Measurements from ENCODE around the gene LTO1. TPM values are rescaled to one million over a fixed set of nuclear protein-coding genes. Genes with fewer than 3 reads are reported as not detected.

LTO1 gene
- total RNA-seq, 1 donor from 2014 or later: 52.5 TPM

DNA sequence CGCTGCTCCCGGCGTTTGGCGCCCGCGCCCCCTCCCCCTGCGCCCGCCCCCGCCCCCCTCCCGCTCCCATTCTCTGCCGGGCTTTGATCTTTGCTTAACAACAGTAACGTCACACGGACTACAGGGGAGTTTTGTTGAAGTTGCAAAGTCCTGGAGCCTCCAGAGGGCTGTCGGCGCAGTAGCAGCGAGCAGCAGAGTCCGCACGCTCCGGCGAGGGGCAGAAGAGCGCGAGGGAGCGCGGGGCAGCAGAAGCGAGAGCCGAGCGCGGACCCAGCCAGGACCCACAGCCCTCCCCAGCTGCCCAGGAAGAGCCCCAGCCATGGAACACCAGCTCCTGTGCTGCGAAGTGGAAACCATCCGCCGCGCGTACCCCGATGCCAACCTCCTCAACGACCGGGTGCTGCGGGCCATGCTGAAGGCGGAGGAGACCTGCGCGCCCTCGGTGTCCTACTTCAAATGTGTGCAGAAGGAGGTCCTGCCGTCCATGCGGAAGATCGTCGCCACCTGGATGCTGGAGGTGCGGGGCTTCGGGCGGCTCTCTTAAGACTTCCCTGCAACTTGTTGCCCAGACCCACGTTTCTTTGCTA is 34.1 kb downstream of the LTO1 start, which contains the start of gene CCND1:
TSS of gene CCND1 (plus strand) at position 162 of the 587 bp plus-strand sequence. CDS start at position 320, 158 bp downstream.
- no peaks in the 10 kb centered on the region for H3K9me3 Mint-ChIP-seq
- peaks cover 19% of the 10 kb centered on the region for H3K27me3 Mint-ChIP-seq
- TF ChIP-seq, protein P1, sequence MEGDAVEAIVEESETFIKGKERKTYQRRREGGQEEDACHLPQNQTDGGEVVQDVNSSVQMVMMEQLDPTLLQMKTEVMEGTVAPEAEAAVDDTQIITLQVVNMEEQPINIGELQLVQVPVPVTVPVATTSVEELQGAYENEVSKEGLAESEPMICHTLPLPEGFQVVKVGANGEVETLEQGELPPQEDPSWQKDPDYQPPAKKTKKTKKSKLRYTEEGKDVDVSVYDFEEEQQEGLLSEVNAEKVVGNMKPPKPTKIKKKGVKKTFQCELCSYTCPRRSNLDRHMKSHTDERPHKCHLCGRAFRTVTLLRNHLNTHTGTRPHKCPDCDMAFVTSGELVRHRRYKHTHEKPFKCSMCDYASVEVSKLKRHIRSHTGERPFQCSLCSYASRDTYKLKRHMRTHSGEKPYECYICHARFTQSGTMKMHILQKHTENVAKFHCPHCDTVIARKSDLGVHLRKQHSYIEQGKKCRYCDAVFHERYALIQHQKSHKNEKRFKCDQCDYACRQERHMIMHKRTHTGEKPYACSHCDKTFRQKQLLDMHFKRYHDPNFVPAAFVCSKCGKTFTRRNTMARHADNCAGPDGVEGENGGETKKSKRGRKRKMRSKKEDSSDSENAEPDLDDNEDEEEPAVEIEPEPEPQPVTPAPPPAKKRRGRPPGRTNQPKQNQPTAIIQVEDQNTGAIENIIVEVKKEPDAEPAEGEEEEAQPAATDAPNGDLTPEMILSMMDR (IDR thresholded peaks at IDR 0.05): no peak
- H3K4me1 Mint-ChIP-seq: peaks cover 40% of the 10 kb centered on the region
- intact Hi-C loops (cut with micrococcal nuclease): loop anchor here (2.0 to 10.0 kb wide), 5 partner anchors 739 to 1180 kb away; partner anchors contain the start of genes CPT1A, IGHMBP2, MRPL21 and PPP6R3
- peak within 1 kb of the TSS; percentile 86 for H3K4me3 Mint-ChIP-seq
- CTCF ChIA-PET: interaction anchor here (4.7 kb wide), 1 partner anchor 541 kb away, joined by 75 read pairs; no protein-coding TSS in a partner anchor
- POLR2A ChIA-PET: interaction anchor here (1.4 to 3.2 kb wide), 2 partner anchors 343 to 348 kb away, joined by 4 to 27 read pairs; no protein-coding TSS in a partner anchor
- DNase-seq (no peak), ATAC-seq (ENCODE audit: low read depth) (peak; percentile 36)
- peak within 1 kb of the TSS; percentile 71 for H3K27ac Mint-ChIP-seq
- H3K36me3 Mint-ChIP-seq (ENCODE audit: low read depth): no peaks in the 10 kb centered on the region

GRCh38 chr11:69640260-69640994 is 34.7 kb downstream of the LTO1 start:
- ChIA-PET POLR2A (interaction anchor here (3.2 kb wide), 1 partner anchor 343 kb away, joined by 27 read pairs; no protein-coding TSS in a partner anchor), CTCF (interaction anchor here (4.7 kb wide), 1 partner anchor 540 kb away, joined by 75 read pairs; no protein-coding TSS in a partner anchor)
- Mint-ChIP-seq H3K27me3 (peaks cover 20% of the 10 kb centered on the region), H3K36me3 (ENCODE audit: low read depth) (no peaks in the 10 kb centered on the region), H3K4me1 (peaks cover 42% of the 10 kb centered on the region), H3K4me3 (peak overlapping the region; percentile 86), H3K9me3 (no peaks in the 10 kb centered on the region), H3K27ac (peak overlapping the region; percentile 30)
- ATAC-seq (ENCODE audit: low read depth) (no peak), DNase-seq (no peak)
- intact Hi-C loops (cut with micrococcal nuclease): loop anchor here (2.0 to 10.0 kb wide), 5 partner anchors 738 to 1180 kb away; partner anchors contain the start of genes CPT1A, IGHMBP2, MRPL21 and PPP6R3
- TF ChIP-seq, protein P1 (IDR thresholded peaks at IDR 0.05): no peak

GRCh38 chr11:69639831-69640230 is 35.3 kb downstream of the LTO1 start:
- peaks cover 42% of the 10 kb centered on the region for H3K4me1 Mint-ChIP-seq
- H3K36me3 Mint-ChIP-seq (ENCODE audit: low read depth): no peaks in the 10 kb centered on the region
- CTCF ChIA-PET: no interaction called here
- POLR2A ChIA-PET: interaction anchor here (0.6 to 1.2 kb wide), 3 partner anchors 35 to 342 kb away, joined by 4 to 5 read pairs (median 4); no protein-coding TSS in a partner anchor
- TF ChIP-seq, protein P1 (IDR thresholded peaks at IDR 0.05): no peak
- ATAC-seq (ENCODE audit: low read depth): no peak
- H3K4me3 Mint-ChIP-seq: peak overlapping the region; percentile 86
- H3K27ac Mint-ChIP-seq: no peak overlapping the region
- intact Hi-C loops (cut with micrococcal nuclease): loop anchor here (2.0 to 10.0 kb wide), 5 partner anchors 738 to 1179 kb away; partner anchors contain the start of genes CPT1A, IGHMBP2, MRPL21 and PPP6R3
- no peak for DNase-seq
- no peaks in the 10 kb centered on the region for H3K9me3 Mint-ChIP-seq
- H3K27me3 Mint-ChIP-seq: peaks cover 20% of the 10 kb centered on the region

DNA sequence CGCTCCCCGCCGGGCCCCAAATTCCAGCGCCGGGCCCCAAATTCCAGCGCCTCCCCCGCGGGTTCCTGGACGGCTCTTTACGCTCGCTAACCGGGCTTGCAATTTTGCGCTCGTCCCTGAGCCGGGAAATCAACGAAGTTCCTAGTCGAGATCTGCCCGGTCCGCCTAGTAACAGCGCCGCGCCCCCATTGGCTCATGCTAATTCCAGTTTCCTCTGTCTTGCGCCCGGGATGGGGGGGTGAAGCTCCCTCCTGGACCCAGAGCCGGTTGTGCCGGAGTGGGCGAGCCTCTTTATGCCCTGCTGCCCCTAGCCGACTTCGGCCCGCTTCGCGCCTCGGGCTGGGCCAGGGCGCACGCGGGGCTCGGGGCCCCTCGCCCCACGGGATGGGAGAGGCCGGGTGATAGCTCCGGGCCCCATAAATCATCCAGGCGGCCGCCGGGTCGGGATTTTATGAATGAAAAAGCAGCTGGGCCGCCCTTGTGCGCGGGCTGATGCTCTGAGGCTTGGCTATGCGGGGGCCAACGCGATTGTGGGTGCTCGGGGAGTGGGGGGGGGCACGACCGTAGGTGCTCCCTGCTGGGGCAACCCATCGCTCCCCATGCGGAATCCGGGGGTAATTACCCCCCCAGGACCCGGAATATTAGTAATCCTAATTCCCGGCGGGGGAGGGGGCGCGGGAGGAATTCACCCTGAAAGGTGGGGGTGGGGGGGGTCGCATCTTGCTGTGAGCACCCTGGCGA is 36.0 kb downstream of the LTO1 start:
- intact Hi-C loops (cut with micrococcal nuclease): no loop called here
- H3K27me3 Mint-ChIP-seq: peaks cover 20% of the 10 kb centered on the region
- ChIA-PET POLR2A (interaction anchor here (0.6 to 1.2 kb wide), 5 partner anchors 35 to 654 kb away, joined by 4 to 9 read pairs (median 5); no protein-coding TSS in a partner anchor), CTCF (no interaction called here)
- no peak overlapping the region for H3K27ac Mint-ChIP-seq
- no peaks in the 10 kb centered on the region for H3K9me3 Mint-ChIP-seq
- DNase-seq (no peak), ATAC-seq (ENCODE audit: low read depth) (no peak)
- H3K36me3 Mint-ChIP-seq (ENCODE audit: low read depth): no peaks in the 10 kb centered on the region
- TF ChIP-seq, protein P1 (IDR thresholded peaks at IDR 0.05): no peak
- peak overlapping the region; percentile 52 for H3K4me3 Mint-ChIP-seq
- peaks cover 42% of the 10 kb centered on the region for H3K4me1 Mint-ChIP-seq
